GM21367 (cell line): ENCODE measurements around the gene SLC12A8.
A peak's percentile ranks its signal among the peaks of the same experiment; 100 is the strongest.
"Not testable (repeated sequence)": the region's sequence is repeated elsewhere in the genome, so short reads cannot be mapped to it uniquely, and the experiment has no call there.

Experiments
- ATAC-seq: cut with Tn5 transposase; IDR thresholded peaks from one replicate; pipeline ENCODE4 v1.9.1; 2021; ENCODE audit not compliant: unreplicated experiment

The SLC12A8 gene

GRCh38 chr3:125116311-125117080, 96.1 kb downstream of the SLC12A8 start:
- no peak for ATAC-seq

DNA sequence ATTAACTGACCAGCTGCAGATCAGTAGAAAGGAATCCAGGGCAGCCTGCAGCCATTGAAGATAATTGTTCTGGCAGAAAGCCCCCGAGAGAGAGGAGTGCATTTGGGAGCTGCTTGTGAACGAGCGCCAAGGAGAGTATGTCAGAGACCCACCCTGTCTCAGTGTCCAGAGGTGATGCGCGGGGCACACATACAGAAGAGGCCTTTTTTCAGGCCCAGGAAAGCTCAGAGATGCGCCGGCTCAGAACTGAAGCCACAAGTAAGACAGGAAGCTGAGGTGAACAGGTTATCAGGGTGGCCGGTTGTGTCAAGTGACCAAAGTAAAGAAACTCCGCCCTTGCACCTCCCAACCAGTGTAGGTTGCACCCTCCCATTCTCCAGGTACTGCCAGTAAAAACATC, 96.9 kb downstream of the SLC12A8 start:
- ATAC-seq, result no peak

DNA sequence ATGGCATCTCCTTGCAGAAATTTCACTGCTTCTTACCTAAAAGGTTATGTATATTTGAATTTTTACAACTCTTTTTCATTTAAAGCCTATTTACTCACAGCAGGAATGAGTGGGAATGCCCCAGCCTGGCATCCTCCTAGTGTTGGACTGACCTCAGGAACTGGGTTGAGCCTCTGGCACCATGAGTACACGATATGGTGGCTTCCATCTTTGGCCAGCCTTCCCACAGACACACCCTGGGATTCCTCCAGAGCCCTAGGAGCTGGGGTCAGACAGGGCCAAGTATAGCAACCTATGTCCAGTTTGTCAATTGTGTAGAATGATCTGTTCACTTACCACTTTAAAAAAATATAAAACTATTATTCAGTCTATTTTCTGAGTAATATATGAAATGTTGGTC, 99.6 kb downstream of the SLC12A8 start:
- ATAC-seq, result no peak

GRCh38 chr3:125110876-125111480, 101.6 kb downstream of the SLC12A8 start:
- ATAC-seq, result no peak

DNA sequence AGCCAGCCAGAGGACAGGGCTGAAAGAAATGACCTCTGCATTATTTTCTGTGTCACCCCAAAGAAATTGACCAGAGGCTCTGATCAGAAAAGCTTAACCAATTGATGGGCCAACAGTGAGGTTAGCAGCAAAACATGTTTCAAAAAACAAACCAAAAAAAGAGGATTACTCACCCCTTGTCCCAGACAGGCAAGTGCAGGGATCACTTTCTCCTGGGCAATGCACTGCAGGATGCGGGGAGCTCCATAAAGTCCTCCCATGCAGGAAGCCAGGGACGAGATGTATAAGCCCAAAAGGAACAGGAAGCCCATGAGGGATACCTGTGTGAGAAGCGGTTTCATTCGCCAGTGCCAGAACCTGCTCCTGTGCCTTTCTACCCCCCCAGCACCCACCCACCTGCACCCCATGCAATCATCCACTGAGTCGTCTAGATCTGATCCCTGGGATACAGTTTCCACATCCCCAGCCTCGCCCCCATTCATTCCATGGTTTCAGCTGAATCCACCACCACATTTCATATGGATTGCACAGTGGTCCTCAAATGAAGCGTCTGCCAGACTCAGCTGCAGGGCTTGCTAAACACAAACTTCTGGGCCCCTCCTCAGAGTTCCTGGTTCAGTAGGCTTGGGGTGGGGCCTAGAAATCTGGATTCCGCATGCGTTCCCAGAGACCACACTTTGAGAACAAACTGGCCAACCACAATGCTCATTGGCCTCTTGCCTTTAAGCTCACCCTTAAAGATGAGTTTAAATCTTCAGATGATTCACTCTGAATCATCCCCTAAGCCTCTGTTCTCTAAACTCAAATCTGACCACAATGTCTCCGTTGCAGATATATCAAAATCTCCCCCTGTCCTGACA, 102.3 kb downstream of the SLC12A8 start:
- ATAC-seq, result no peak

DNA sequence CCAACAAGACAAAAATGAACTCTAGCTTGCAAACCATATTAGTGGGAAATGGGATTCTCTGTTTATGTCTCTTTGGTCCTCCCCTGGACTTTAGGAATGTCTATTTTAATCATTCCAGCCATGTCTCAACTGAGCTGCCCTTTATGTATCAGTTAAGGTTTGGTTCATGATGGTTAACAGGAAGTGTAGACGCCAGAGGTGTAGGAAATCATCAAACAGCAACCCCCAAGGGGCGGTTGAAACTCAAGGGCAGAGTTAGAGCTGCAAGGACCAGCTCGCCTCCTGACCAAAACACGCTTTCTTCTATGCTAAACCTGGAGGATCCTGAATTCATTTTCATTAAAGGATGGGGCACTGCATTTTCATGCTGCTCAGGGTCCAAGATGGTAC, 103.0 kb downstream of the SLC12A8 start:
- no peak for ATAC-seq

DNA sequence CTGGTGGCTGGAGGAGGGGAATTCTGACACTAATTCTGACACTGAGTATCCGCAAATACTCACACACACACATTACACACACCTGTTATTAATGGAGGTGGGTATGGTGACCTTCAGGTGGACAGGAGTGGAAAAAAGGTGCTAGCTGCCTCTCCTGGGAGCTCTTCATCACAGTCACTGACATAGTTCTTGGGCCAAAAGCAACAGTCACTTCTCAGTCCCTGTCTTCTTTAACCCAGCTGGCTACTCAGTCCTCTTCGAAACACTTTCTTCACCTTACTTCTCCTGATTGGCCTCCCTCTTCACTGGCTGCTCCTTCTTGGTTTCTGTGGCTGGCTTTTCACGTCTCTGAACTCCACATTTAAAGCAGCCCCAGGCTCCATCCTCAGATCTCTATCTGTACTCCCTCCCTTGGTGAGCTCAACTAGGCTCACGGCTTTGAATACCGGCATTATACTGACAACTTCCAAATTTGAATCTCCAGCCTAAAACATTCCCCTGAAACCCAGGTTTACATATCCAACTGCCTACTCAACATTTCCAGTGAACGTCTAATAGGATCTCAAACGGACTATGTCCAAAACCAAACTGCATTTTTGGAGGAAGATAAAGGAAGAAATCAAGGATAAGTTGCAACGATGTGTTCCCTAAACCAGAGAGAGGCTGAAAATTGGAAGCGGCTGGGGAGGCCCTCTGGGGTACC, 103.6 kb downstream of the SLC12A8 start:
- no peak for ATAC-seq

DNA sequence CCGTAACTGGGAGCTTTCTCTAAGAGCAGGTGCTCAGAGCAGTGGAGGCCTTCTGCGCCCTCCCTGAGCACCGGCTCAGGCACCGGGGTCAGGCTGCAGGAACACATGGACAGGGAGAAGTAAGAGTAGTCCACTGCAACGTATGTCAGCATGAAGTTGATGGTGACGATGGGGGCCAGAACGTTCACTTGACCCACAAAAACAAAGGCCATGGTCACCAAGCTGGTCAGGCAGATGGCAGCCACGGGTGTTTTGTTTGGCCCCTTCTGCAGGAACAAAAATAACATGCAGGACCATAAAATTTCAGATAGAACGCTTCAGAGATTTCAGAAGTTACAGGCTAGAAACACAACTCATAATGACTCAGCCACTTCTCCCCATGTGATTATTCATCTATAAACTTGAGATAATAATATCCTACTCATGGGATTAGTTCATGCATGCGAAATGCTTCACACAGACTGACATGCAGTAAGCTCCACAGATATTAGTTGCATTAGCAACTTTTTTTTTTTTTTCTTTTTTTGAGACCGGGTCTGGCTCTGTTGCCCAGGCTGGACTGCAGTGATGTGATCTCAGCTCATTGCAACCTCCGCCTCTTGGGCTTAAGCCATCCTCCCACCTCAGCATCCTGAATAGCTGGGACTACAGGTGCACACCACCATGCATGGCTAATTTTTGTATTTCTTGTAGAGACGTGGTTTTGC, 104.5 kb downstream of the SLC12A8 start:
- peak; percentile 46 for ATAC-seq

GRCh38 chr3:125107363-125107762, 105.2 kb downstream of the SLC12A8 start:
- ATAC-seq, result no peak

DNA sequence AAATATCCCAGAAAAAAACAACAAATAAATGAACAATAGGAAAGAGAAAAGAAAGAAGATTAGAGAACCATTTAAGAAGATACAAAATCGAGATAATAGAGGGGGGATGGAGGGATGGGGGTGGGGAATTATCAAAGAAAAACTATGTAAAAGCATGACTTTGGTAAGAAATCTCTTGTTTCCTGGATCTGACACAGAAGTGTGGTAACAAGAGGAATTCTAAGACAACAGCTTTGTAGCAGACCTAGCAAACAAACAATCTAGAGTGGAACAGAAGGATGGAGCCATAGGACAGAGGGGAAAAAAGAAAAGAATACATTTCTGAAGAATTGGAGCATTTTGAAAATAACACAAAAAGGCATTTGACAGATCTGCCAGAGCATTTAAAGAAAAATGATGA, 107.4 kb downstream of the SLC12A8 start:
- ATAC-seq, result no peak

- no peak for ATAC-seq
Measured at GRCh38 chr3:125104639-125105038, 107.9 kb downstream of the SLC12A8 start.

- no peak for ATAC-seq
Measured at GRCh38 chr3:125103406-125103805, 109.1 kb downstream of the SLC12A8 start.

GRCh38 chr3:125102470-125102869, 110.1 kb downstream of the SLC12A8 start:
- ATAC-seq, result no peak

DNA sequence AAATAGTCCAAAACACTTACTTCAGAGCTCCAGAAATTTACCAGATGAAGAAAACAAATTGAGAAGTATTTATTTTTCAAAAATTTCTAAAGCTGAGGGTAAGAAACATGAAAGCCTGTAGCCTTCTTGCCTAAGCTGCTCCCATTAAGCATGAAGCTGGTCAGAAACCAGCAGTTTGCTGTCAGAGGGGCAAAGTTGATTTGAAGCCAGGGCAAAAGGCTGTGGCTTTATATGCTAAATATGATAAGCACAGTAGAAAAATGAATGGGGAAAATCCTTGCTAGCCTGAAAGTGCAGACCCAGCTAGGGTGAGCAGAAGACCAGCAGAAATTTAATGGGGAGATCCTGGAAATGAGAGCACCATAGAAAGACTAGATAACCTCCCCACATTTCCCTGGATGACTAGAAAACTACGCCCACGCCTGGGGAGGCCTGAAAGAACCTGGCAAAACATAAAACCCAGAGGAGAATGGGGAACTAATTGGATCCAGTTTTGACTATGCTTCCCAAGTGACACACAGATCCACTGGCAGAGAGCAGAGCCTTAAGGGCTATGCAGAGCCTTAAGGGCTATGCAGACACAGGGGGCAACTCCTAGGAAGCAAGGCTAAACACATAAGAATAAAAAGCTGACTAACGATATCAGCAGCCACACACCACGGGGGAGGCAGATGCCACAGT, 113.8 kb downstream of the SLC12A8 start:
- no peak for ATAC-seq

GRCh38 chr3:125090649-125091048, 121.9 kb downstream of the SLC12A8 start:
- no peak for ATAC-seq

DNA sequence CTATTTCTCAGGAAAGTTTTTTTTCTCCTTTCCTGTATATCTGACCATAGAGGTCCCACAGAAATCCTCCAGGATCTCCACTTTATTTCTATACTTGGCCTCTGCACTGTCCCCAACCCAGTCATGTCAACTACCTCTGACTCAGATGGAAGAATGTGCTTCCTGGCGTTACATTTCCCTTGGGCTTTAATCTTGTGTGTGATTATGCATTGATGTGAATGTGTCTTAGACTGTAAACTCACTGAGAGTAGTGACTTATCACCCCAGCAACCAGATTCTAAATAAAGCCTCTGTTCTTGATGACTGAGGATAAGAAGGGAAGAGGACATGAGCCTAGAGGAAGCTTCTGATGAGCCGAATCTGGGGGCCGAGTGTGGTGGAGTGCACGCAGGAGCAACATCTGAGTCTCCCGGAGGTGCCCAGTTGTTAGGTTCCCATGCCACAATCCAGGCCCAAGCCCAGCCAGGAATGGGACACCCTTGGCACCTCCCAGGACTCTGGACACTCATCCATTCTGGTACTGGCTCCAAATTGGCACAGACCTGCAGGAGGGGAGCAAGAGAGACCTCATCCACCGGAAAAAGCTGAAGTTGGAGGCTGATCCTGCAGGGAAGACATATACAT, 124.7 kb downstream of the SLC12A8 start:
- ATAC-seq, result no peak

- ATAC-seq, result no peak
Measured at GRCh38 chr3:125085166-125085565, 127.4 kb downstream of the SLC12A8 start.

DNA sequence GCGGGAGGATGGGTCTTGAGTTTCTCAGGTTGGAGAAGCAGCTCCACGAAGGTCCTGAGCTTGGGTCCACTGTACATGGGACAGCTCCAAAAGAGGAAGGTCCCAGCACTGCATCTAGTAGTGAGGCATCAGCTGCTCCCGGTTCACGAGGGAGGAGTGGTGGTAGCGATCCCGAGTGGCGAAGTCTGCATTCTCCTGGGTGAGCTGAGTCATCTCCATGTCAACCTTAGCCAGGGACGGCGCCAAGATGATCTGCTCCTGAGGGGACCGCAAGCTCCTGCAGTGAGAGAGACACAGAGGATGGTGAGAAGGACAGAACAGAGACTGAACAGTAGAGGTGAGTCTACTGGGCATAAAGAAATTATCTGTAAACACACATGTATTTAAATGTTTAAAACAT, 128.8 kb downstream of the SLC12A8 start:
- no peak for ATAC-seq

DNA sequence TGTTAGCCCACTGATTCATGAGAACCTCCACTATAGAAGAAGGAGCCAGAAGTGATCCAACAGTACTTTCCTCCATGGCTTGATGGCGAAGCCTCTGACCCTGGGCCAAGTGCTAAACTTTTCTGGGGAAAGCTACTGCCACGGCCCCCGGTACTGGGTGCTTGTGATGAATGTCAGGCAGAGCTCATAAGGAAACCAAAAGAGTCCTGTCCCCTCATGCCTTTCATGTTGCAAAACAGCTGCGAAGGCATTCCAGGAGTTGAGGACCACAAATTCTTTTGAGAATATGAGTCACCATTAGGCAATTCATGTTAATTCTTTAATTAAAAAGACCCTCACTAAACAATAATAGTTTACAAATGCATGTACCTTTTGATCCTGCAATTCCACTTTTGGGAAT, 130.2 kb downstream of the SLC12A8 start:
- not testable (repeated sequence) for ATAC-seq

GRCh38 chr3:125080077-125080476, 132.5 kb downstream of the SLC12A8 start:
- ATAC-seq, result no peak
